Cardiac fibroblast (primary cell): ENCODE data around the gene PPARG.

Experiments
- DNase-seq, 2 donors: peaks; one replicate each; pipeline versions ENCODE4 v3.0.0 to v3.0.0-alpha.2; 2010; ENCODE audit warnings: low read depth in 2 of 2
- H3K4me3 ChIP-seq, 2 donors: replicated peaks in 1 of 2; 1 replicate in 1 of 2; 2 replicates in 1 of 2; pipeline ENCODE4 v1.5.1; 2011; ENCODE audit warnings: low read depth in 2 of 2, low read length in 2 of 2, mild to moderate bottlenecking in 2 of 2, moderate library complexity in 1 of 2
- TF ChIP-seq, protein P1 (sequence below): IDR thresholded peaks from one replicate; pipeline ENCODE4 v1.5.1; 2011; ENCODE audit warnings: low read depth, mild to moderate bottlenecking, low read length, inconsistent platforms

The PPARG gene

DNA sequence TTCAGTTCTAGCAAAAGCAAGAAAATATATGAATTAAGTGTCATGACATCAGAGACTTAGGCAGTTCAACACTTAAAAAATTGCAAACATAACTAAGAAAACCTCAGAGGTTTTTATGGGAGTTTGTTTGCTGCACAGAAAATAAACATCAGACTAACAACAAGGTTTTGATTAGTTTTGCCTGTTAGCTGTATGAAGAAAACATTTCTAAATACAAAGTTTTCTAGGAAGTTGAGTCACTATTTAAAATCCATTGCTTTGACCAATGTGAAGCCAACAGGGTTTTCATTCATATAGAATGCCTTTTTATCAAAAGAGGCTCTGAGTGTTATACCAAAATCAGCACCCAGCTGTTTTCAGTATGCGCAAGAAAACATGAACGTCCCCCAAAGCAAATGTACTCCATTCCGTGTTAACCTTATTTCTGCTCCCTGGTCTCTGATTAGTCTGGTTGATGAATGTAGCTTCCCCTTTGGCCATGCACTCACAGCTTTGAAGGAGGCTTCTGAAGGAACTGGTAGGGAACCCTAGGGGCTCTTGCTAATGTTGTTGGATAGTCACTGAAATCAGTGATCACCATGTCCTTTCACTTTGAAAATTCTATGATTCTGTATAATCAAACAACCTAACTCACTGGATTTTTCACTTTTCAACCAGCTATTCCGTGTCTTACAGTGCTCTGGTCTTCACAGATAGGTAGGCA lies 105.8 kb downstream of the PPARG start:
- no peak overlapping the region for H3K4me3 ChIP-seq

DNA sequence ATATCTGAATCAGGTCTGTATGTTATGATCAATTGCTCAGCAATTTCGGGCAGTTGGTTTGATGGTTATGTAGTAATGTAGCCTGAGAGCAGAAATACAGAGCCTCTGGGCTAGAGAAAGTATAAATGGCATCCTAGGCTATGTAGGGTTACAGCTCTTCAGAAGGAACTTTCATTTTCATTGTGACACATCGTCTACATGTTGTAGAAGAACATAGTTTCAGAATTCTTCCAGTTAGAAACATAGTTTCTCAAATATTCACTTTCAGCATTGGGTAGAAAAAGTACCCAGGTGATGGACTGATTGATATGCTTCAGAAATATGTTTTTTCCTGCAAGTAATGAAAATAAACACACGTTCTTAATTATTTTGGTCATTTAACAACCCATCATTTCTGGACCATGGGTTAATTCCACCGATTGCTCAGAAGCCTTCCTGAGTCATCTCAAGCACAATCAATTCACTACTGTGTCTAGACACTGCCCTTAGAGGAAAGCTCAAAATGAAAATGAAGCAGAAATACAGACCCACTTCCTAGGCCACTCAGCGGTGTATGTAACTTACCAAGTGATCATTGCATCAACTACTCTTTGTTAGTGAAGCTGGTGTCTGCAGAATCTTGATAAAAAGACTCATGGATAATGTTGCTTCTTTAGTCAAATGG lies 106.6 kb downstream of the PPARG start:
- no peak overlapping the region for H3K4me3 ChIP-seq
- DNase-seq = peak in 1 of 2 donors; percentile 20
- TF ChIP-seq, protein P1, sequence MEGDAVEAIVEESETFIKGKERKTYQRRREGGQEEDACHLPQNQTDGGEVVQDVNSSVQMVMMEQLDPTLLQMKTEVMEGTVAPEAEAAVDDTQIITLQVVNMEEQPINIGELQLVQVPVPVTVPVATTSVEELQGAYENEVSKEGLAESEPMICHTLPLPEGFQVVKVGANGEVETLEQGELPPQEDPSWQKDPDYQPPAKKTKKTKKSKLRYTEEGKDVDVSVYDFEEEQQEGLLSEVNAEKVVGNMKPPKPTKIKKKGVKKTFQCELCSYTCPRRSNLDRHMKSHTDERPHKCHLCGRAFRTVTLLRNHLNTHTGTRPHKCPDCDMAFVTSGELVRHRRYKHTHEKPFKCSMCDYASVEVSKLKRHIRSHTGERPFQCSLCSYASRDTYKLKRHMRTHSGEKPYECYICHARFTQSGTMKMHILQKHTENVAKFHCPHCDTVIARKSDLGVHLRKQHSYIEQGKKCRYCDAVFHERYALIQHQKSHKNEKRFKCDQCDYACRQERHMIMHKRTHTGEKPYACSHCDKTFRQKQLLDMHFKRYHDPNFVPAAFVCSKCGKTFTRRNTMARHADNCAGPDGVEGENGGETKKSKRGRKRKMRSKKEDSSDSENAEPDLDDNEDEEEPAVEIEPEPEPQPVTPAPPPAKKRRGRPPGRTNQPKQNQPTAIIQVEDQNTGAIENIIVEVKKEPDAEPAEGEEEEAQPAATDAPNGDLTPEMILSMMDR = no peak

More for the DNA sequence above, 105.8 kb downstream of the PPARG start:
- TF ChIP-seq, protein P1 = no peak
- DNase-seq = no peak

DNA sequence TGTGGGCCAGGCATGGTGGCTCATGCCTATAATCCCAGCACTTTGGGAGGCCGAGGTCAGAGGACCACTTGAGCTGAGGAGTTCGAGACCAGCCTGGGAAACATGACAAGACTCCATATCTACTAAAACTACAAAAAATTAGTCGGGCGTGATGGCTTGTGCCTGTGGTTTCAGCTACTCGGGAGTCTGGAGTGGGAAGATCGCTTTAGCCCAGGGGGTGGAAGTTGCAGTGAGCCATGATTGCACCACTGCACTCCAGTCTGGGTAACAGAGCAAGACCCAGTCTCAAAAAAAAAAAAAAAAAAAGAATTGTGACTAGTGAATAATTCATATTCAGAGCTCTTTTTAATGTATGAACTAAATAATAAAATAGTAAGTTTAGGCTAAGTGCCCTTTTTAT lies 107.6 kb downstream of the PPARG start:
- DNase-seq = no peak
- TF ChIP-seq, protein P1 = no peak
- no peak overlapping the region for H3K4me3 ChIP-seq

DNA sequence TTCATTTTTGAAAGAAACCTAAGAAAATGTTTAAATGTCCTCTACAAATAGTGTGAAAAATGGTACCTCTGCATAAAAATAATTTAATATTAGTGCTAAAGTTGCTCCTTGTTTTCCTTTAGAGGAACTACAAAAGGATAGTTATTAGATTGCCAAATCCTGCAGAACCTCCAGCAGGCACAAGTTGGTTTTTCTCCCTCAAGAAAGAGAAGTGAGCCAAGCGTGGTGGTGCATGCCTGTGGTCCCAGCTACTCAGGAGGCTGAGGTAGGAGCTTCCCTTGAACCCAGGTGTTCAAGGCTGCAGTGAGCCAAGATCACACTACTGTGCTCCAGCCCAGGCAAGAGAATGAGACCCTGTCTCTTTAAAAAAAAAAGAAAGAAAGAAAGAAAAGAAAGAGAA lies 110.4 kb downstream of the PPARG start:
- H3K4me3 ChIP-seq = no peak overlapping the region

DNA sequence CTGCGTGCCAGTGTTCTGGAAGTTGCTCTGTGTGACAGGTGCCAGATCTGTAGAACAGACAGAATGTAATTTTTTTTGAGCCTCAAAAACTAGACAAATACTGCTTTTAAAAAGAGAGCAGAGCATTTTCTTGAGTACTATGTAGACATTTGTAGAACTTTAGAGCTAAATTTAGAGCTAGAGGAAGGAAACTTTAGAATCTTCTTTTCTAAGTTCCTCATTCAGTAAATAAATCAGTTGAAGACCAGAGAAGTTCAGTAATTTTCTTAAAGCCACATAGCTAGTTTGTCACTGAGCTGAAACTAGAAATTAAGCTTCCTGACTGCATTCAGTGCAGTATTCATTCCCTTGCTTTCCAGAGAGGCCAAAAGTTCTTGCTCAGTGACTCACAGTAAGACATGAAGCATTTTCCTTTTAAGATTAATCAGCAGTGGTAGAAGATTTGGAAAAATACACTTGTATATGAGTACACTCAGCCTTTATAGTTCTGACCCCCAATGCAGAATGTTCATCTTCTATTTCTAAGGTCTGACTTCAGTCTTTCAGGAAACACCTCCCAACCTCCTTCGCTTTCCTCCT lies 111.8 kb downstream of the PPARG start:
- H3K4me3 ChIP-seq = no peak overlapping the region
- DNase-seq = peak; percentile 79 to 81
- TF ChIP-seq, protein P1 = no peak

More for the DNA sequence above, 110.4 kb downstream of the PPARG start:
- no peak for DNase-seq
- TF ChIP-seq, protein P1 = no peak

DNA sequence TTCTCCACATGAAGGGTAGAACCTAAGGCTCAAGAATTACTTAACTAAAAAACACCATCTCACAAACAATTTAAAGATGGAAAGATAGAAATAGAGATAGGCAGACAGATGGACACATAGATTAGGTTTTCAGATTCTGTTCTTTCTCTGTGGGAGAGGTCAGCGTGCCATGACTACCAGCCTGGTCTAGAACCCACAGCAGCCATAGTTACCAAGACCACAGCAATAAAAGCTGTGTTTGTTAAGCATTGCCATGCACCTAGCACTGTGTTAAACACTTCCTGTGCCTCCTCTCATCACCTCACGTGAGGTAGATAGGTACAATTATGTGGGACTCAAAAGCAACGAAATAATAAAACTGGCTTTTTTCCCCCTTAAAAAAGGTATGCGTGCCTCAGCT lies 112.3 kb downstream of the PPARG start:
- H3K4me3 ChIP-seq = no peak overlapping the region
- TF ChIP-seq, protein P1 = no peak
- DNase-seq = no peak
